Aorta (tissue), 5 donors: ENCODE measurements around the gene TSPAN11. TPM values are rescaled to one million over a fixed set of nuclear protein-coding genes. Genes with fewer than 3 reads are reported as not detected.

Source experiments
- ATAC-seq: fragments of 200-7000 bp; cut with Tn5 transposase; one replicate; pipeline ENCODE4 v1.9.1; 2022; ENCODE audit warnings: moderate library complexity; ENCODE audit not compliant: low FRiP score
- DNase-seq, 2 donors: peaks; one replicate each; pipeline ENCODE4 v3.0.0-alpha.2; 2020
- H3K27ac ChIP-seq, 2 donors: one replicate each; pipeline ENCODE4 v1.5.1; 2013; ENCODE audit warnings: low read length in 2 of 2, mild to moderate bottlenecking in 2 of 2, moderate library complexity in 2 of 2, control low read depth in 1 of 2, inconsistent platforms in 1 of 2, low read depth in 1 of 2
- H3K27me3 ChIP-seq, 2 donors: one replicate each; pipeline ENCODE4 v1.6.1; 2013; ENCODE audit warnings: control low read depth in 1 of 2, low read length in 1 of 2, mild to moderate bottlenecking in 1 of 2, moderate library complexity in 1 of 2; ENCODE audit not compliant: insufficient read depth in 2 of 2, control insufficient read depth in 1 of 2
- H3K36me3 ChIP-seq, 2 donors: one replicate each; pipeline ENCODE4 v1.6.1; 2013; ENCODE audit warnings: control low read depth in 1 of 2, low read length in 1 of 2, mild to moderate bottlenecking in 1 of 2; ENCODE audit not compliant: insufficient read depth in 2 of 2, control insufficient read depth in 1 of 2
- H3K4me1 ChIP-seq, 2 donors: one replicate each; pipeline ENCODE4 v1.6.1; 2013; ENCODE audit warnings: low read length in 2 of 2, control low read depth in 1 of 2, mild to moderate bottlenecking in 1 of 2, moderate library complexity in 1 of 2; ENCODE audit not compliant: insufficient read depth in 2 of 2, control insufficient read depth in 1 of 2
- H3K4me3 ChIP-seq, 2 donors: one replicate each; pipeline ENCODE4 v1.5.1; 2013; ENCODE audit warnings: low read length in 2 of 2, control low read depth in 1 of 2, mild to moderate bottlenecking in 1 of 2
- H3K9me3 ChIP-seq: one replicate; pipeline ENCODE4 v1.6.1; 2013; ENCODE audit warnings: mild to moderate bottlenecking, low read length; ENCODE audit not compliant: control insufficient read depth
- WGBS, 2 donors: extraction: QIAGEN DNeasy Blood & Tissue Kit; methylation state at CpG; one replicate each; pipeline ENCODE4 v1.1.7; 2013; 5-methylcytosine and 5-hydroxymethylcytosine counted together
- intact Hi-C, 2 donors: fragments of 100-400 bp; cut with DNase I; formaldehyde crosslinking; loops; one replicate each; pipeline versions ENCODE4 v1.14.2 to v1.15.0; 2022
- polyA plus RNA-seq, 2 donors: library from polyadenylated mRNA; stranded (reverse); fragments of 200-250 nt; gene quantifications; one replicate each; pipeline ENCODE4 v1.2.3, GENCODE V29; 2013
- total RNA-seq, 2 donors: library from RNA; stranded (reverse); fragmentation: NEBNext Ultra II Directional; extraction: Animal tissue kit (Norgen Biotek cat#: 25700); gene quantifications; one replicate each; pipeline ENCODE4 v1.2.1, GENCODE V29; 2021
- donor health status: healthy with polysubstance abuse.
- donor health status: Bipolar disorder and iron deficiency.
- donor health status: DM: no; HTN: no; CAD: no.
- donor health status: DM: no; HTN: no; CAD: no.
- donor health status: DM: yes; HTN: yes; CAD: no.

Gene TSPAN11
- total and polyA plus RNA-seq, 4 donors = 0.03 to 14.1 (median 2.8) TPM; not detected in 1

- 79 to 88% methylated on average over 8 to 10 of the region's 10 CpGs for WGBS, 2 donors
- H3K9me3 ChIP-seq = no peaks in the 10 kb centered on the region
- no peak for DNase-seq
- H3K4me3 ChIP-seq = no peak overlapping the region
- H3K4me1 ChIP-seq = no peaks in the 10 kb centered on the region
- intact Hi-C loops = no loop called here
- ATAC-seq = no peak
- H3K27ac ChIP-seq = no peak overlapping the region
- H3K36me3 ChIP-seq = no peaks in the 10 kb centered on the region
- H3K27me3 ChIP-seq = no peaks in the 10 kb centered on the region
Measured at GRCh38 chr12:30959778-30960177, 33.2 kb downstream of the TSPAN11 start.

GRCh38 chr12:30961030-30961429, 34.5 kb downstream of the TSPAN11 start:
- DNase-seq = no peak
- Histone ChIP-seq H3K36me3 (no peaks in the 10 kb centered on the region), H3K27me3 (no peaks in the 10 kb centered on the region), H3K4me3 (no peak overlapping the region), H3K4me1 (no peaks in the 10 kb centered on the region), H3K27ac (no peak overlapping the region), H3K9me3 (no peaks in the 10 kb centered on the region)
- intact Hi-C loops = no loop called here
- WGBS, 2 donors = 37 to 46% methylated on average over 3 of the region's 3 CpGs
- ATAC-seq = no peak

GRCh38 chr12:30962047-30962446, 35.5 kb downstream of the TSPAN11 start:
- no peak overlapping the region for H3K4me3 ChIP-seq
- no peak for DNase-seq
- no peaks in the 10 kb centered on the region for H3K27me3 ChIP-seq
- no peak for ATAC-seq
- H3K27ac ChIP-seq = no peak overlapping the region
- H3K9me3 ChIP-seq = no peaks in the 10 kb centered on the region
- H3K4me1 ChIP-seq = no peaks in the 10 kb centered on the region
- WGBS, 2 donors = 85 to 88% methylated on average over 2 of the region's 2 CpGs
- no peaks in the 10 kb centered on the region for H3K36me3 ChIP-seq
- intact Hi-C loops = no loop called here

GRCh38 chr12:30963709-30964564, 37.4 kb downstream of the TSPAN11 start:
- Histone ChIP-seq H3K4me3 (no peak overlapping the region), H3K36me3 (no peaks in the 10 kb centered on the region), H3K9me3 (no peaks in the 10 kb centered on the region), H3K27ac (no peak overlapping the region), H3K27me3 (no peaks in the 10 kb centered on the region), H3K4me1 (no peaks in the 10 kb centered on the region)
- peak in 1 of 2 donors; percentile 62 for DNase-seq
- ATAC-seq = no peak
- intact Hi-C loops = no loop called here
- 84 to 87% methylated on average over 20 to 21 of the region's 21 CpGs for WGBS, 2 donors

GRCh38 chr12:30964896-30965612, 38.5 kb downstream of the TSPAN11 start:
- H3K27me3 ChIP-seq = no peaks in the 10 kb centered on the region

GRCh38 chr12:30965613-30965985, 39.1 kb downstream of the TSPAN11 start:
- 75 to 80% methylated on average over 11 of the region's 11 CpGs for WGBS, 2 donors
- no peaks in the 10 kb centered on the region for H3K9me3 ChIP-seq
- intact Hi-C loops = no loop called here
- no peaks in the 10 kb centered on the region for H3K36me3 ChIP-seq
- ATAC-seq (no peak), DNase-seq (peak in 1 of 2 donors; percentile 36)
- H3K27me3 ChIP-seq = no peaks in the 10 kb centered on the region
- no peaks in the 10 kb centered on the region for H3K4me1 ChIP-seq
- H3K27ac ChIP-seq = no peak overlapping the region
- H3K4me3 ChIP-seq = no peak overlapping the region

More at GRCh38 chr12:30964896-30965612, 38.5 kb downstream of the TSPAN11 start:
- no peaks in the 10 kb centered on the region for H3K9me3 ChIP-seq
- no peak overlapping the region for H3K4me3 ChIP-seq
- H3K27ac ChIP-seq = no peak overlapping the region
- no peak for ATAC-seq
- no peaks in the 10 kb centered on the region for H3K36me3 ChIP-seq
- intact Hi-C loops = no loop called here
- no peaks in the 10 kb centered on the region for H3K4me1 ChIP-seq
- WGBS, 2 donors = 86 to 88% methylated on average over 14 of the region's 14 CpGs
- peak in 1 of 2 donors; percentile 63 for DNase-seq

- Histone ChIP-seq H3K4me3 (no peak overlapping the region), H3K36me3 (no peaks in the 10 kb centered on the region), H3K9me3 (no peaks in the 10 kb centered on the region), H3K27me3 (no peaks in the 10 kb centered on the region), H3K4me1 (no peaks in the 10 kb centered on the region), H3K27ac (no peak overlapping the region)
- ATAC-seq (no peak), DNase-seq (no peak)
- WGBS, 2 donors = 87 to 89% methylated on average over 3 of the region's 3 CpGs
- intact Hi-C loops = no loop called here
Measured at GRCh38 chr12:30967026-30967425, 40.5 kb downstream of the TSPAN11 start.

GRCh38 chr12:30968211-30968610, 41.7 kb downstream of the TSPAN11 start:
- ATAC-seq = no peak
- intact Hi-C loops = no loop called here
- WGBS, 2 donors = 38 to 69% methylated on average over 5 of the region's 5 CpGs
- no peak overlapping the region for H3K27ac ChIP-seq
- H3K9me3 ChIP-seq = no peaks in the 10 kb centered on the region
- H3K36me3 ChIP-seq = no peaks in the 10 kb centered on the region
- no peaks in the 10 kb centered on the region for H3K27me3 ChIP-seq
- H3K4me3 ChIP-seq = no peak overlapping the region
- DNase-seq = no peak
- no peaks in the 10 kb centered on the region for H3K4me1 ChIP-seq

- WGBS, 2 donors = 92% methylated on average over 3 of the region's 3 CpGs
- Histone ChIP-seq H3K27ac (no peak overlapping the region), H3K27me3 (no peaks in the 10 kb centered on the region), H3K36me3 (no peaks in the 10 kb centered on the region), H3K4me3 (no peak overlapping the region), H3K9me3 (no peaks in the 10 kb centered on the region), H3K4me1 (no peaks in the 10 kb centered on the region)
- intact Hi-C loops = no loop called here
- DNase-seq (peak in 1 of 2 donors; percentile 43), ATAC-seq (no peak)
Measured at GRCh38 chr12:30969006-30969405, 42.5 kb downstream of the TSPAN11 start.
